A549 (cell line): ENCODE results near the gene POLR1F. TPM values are rescaled to one million over a fixed set of nuclear protein-coding genes. Genes with fewer than 3 reads are reported as not detected.

Source experiments
- ATAC-seq, 2 experiments: fragments of 200-7000 bp in 1 of 2; fragments of >200 bp in 1 of 2; cut with Nextera tagmentation in 1 of 2; cut with Tn5 transposase in 1 of 2; 3 replicates each; pipeline versions ENCODE4 v1.8.0 to v1.9.1; 2018 to 2020; ENCODE audit warnings: mild to moderate bottlenecking in 1 of 2, moderate library complexity in 1 of 2
- CTCF ChIA-PET: fragments of 300-600 bp; sonication (Branson Sonifier 250); formaldehyde crosslinking; extraction: SDS; loops from one replicate; lab custom pipeline; 2021; ENCODE audit warnings: antibody characterized with exemption, inconsistent platforms; lab: Yijun Ruan, JAX
- POLR2A ChIA-PET: fragments of 350-600 bp; formaldehyde crosslinking; extraction: SDS; loops from one replicate; lab custom pipeline; 2021; ENCODE audit warnings: antibody characterized with exemption, inconsistent platforms; lab: Yijun Ruan, JAX
- DNase-seq, 2 experiments: peaks; one replicate each; pipeline versions ENCODE4 v3.0.0 to v3.0.0-alpha.2; 2011 to 2016; ENCODE audit warnings: low read depth in 1 of 2, low spot score in 1 of 2
- FAIRE-seq: peaks from 2 replicates; lab custom pipeline; 2011; peaks lifted over from hg19 to GRCh38; lab: Jason Lieb, UNC
- H3K27ac ChIP-seq, 2 experiments: fragments of >200 bp; sonication (Bioruptor Twin); formaldehyde crosslinking; 3 replicates each; pipeline ENCODE4 v1.5.1; 2016 to 2017
- H3K4me1 ChIP-seq: fragments of >200 bp; sonication (Bioruptor Twin); formaldehyde crosslinking; 3 replicates; pipeline ENCODE4 v1.6.1; 2016
- H3K4me2 ChIP-seq: fragments of >200 bp; sonication (Bioruptor Twin); formaldehyde crosslinking; 3 replicates; pipeline ENCODE4 v1.6.1; 2016
- H3K4me3 ChIP-seq: fragments of >200 bp; sonication (Bioruptor Twin); formaldehyde crosslinking; 3 replicates; pipeline ENCODE4 v1.5.1; 2016
- H3K9me3 ChIP-seq: fragments of >200 bp; sonication (Bioruptor Twin); formaldehyde crosslinking; 3 replicates; pipeline ENCODE4 v1.6.1; 2016
- BHLHE40 ChIP-seq: IDR thresholded peaks from 2 replicates; pipeline ENCODE4 v1.6.1; 2012; ENCODE audit warnings: low read depth, low read length, inconsistent platforms
- ESRRA ChIP-seq: fragments of 150-350 bp; IDR thresholded peaks from 2 replicates; pipeline ENCODE4 v1.6.1; 2014; ENCODE audit warnings: mild to moderate bottlenecking, low read length, borderline replicate concordance
- FOSL2 ChIP-seq, 2 experiments: fragments of 450-650 bp in 1 of 2; fragments of >200 bp in 1 of 2; sonication (Bioruptor Twin) in 1 of 2; formaldehyde crosslinking; IDR thresholded peaks; 2 replicates each; pipeline versions ENCODE4 v1.5.0 to v1.6.1; 2016 to 2020; ENCODE audit warnings: mild to moderate bottlenecking in 1 of 2, moderate library complexity in 1 of 2
- HDAC2 ChIP-seq: fragments of 200-600 bp; sonication (generic); IDR thresholded peaks from 2 replicates; pipeline ENCODE4 v1.6.1; 2016
- HEYL ChIP-seq: fragments of 250-450 bp; sonication (Bioruptor Pico); IDR thresholded peaks from 2 replicates; pipeline ENCODE4 v1.8.0; 2021; ENCODE audit warnings: mild to moderate bottlenecking, moderate library complexity
- JUNB ChIP-seq: fragments of >200 bp; sonication (Bioruptor Twin); formaldehyde crosslinking; IDR thresholded peaks from 2 replicates; pipeline ENCODE4 v1.6.1; 2016
- KDM1A ChIP-seq: fragments of 200-600 bp; sonication (generic); IDR thresholded peaks from 2 replicates; pipeline ENCODE4 v1.6.1; 2016; ENCODE audit warnings: low read depth, mild to moderate bottlenecking
- MAFK ChIP-seq: fragments of 450-650 bp; IDR thresholded peaks from 2 replicates; pipeline ENCODE4 v1.6.1; 2014; ENCODE audit not compliant: partially characterized antibody
- MYC ChIP-seq: IDR thresholded peaks from 2 replicates; pipeline ENCODE4 v1.6.1; 2012; ENCODE audit warnings: mild to moderate bottlenecking, inconsistent platforms, low read length, improper control_type of control experiment, borderline replicate concordance
- NR3C1 ChIP-seq: fragments of >200 bp; sonication (Bioruptor Twin); formaldehyde crosslinking; IDR thresholded peaks from 3 replicates; pipeline ENCODE4 v1.6.1; 2017
- PHF8 ChIP-seq: fragments of 200-600 bp; sonication (generic); IDR thresholded peaks from 2 replicates; pipeline ENCODE4 v1.6.1; 2016; ENCODE audit warnings: low read depth, mild to moderate bottlenecking, antibody characterized with exemption, moderate library complexity, borderline replicate concordance
- POLR2AphosphoS2 ChIP-seq: conservative IDR thresholded peaks from 2 replicates; pipeline ENCODE4 v1.6.1; 2012; ENCODE audit warnings: low read length, improper control_type of control experiment, inconsistent platforms
- RARB ChIP-seq: fragments of 250-450 bp; sonication (Bioruptor Pico); IDR thresholded peaks from 2 replicates; pipeline ENCODE4 v1.8.0; 2021; ENCODE audit warnings: mild to moderate bottlenecking, moderate library complexity
- RFX5 ChIP-seq: fragments of 450-650 bp; IDR thresholded peaks from 2 replicates; pipeline ENCODE4 v1.7.1; 2014; ENCODE audit warnings: antibody characterized with exemption, mild to moderate bottlenecking, moderate library complexity
- TP53 ChIP-seq: fragments of 250-450 bp; sonication (Bioruptor Pico); IDR thresholded peaks from 2 replicates; pipeline ENCODE4 v1.5.0; 2021; ENCODE audit warnings: mild to moderate bottlenecking, moderate library complexity
- ZC3H11A ChIP-seq: fragments of 450-650 bp; IDR thresholded peaks from 2 replicates; pipeline ENCODE4 v1.6.1; 2014; ENCODE audit warnings: antibody characterized with exemption, mild to moderate bottlenecking
- ZFP36 ChIP-seq: fragments of 450-650 bp; IDR thresholded peaks from 2 replicates; pipeline ENCODE4 v1.6.1; 2014; ENCODE audit warnings: borderline replicate concordance; ENCODE audit not compliant: partially characterized antibody
- ZNF302 ChIP-seq: fragments of 250-450 bp; sonication (Bioruptor Pico); IDR thresholded peaks from 2 replicates; pipeline ENCODE4 v1.9.0; 2021; ENCODE audit warnings: inconsistent platforms, mild to moderate bottlenecking, moderate library complexity
- WGBS: methylation state at CpG from one replicate; pipeline ENCODE4 v1.1.6; 2017; ENCODE audit errors: missing lambda C conversion rate; 5-methylcytosine and 5-hydroxymethylcytosine counted together
- polyA plus RNA-seq, 4 experiments: library from polyadenylated mRNA; depleted of rRNA in 3 of 4; stranded (reverse); fragments of >200 nt; fragmentation: RNase III in 1 of 4; extraction: RNeasy Plus Mini Kit Qiagen cat#74134 plus additional on column Dnase treatment in 1 of 4; gene quantifications; 2 replicates in 3 of 4; 3 replicates in 1 of 4; pipeline ENCODE4 v1.2.3, GENCODE V29; 2011 to 2017
- TF ChIP-seq, protein P1 (sequence below): IDR thresholded peaks from 2 replicates; pipeline ENCODE4 v1.6.1; 2012
- TF ChIP-seq, protein P2 (sequence below): fragments of 450-650 bp; IDR thresholded peaks from 2 replicates; pipeline ENCODE4 v1.6.1; 2014; ENCODE audit warnings: antibody characterized with exemption
- TF ChIP-seq, protein P3 (sequence below): fragments of 250-450 bp; sonication (Bioruptor Pico); IDR thresholded peaks from 2 replicates; pipeline ENCODE4 v1.5.0; 2021; ENCODE audit warnings: mild to moderate bottlenecking, moderate library complexity, borderline replicate concordance
- TF ChIP-seq, protein P4 (sequence below): fragments of >200 bp; sonication (Bioruptor Twin); formaldehyde crosslinking; IDR thresholded peaks from 3 replicates; pipeline ENCODE4 v1.5.1; 2016
- TF ChIP-seq, protein P5 (sequence below): fragments of 150-350 bp; IDR thresholded peaks from 2 replicates; pipeline ENCODE4 v1.6.1; 2014; ENCODE audit warnings: low read depth, mild to moderate bottlenecking, low read length
- TF ChIP-seq, protein P6 (sequence below): IDR thresholded peaks from 2 replicates; pipeline ENCODE4 v1.6.1; 2012
- TF ChIP-seq, protein P7 (sequence below): fragments of 250-450 bp; sonication (Bioruptor Pico); IDR thresholded peaks from 2 replicates; pipeline ENCODE4 v1.5.0; 2020; ENCODE audit warnings: low read depth, mild to moderate bottlenecking, moderate library complexity

The POLR1F gene
- polyA plus RNA-seq, 2 of the 4 experiments (the other 2 are of a cell fraction): 11.8 to 33.9 TPM

DNA sequence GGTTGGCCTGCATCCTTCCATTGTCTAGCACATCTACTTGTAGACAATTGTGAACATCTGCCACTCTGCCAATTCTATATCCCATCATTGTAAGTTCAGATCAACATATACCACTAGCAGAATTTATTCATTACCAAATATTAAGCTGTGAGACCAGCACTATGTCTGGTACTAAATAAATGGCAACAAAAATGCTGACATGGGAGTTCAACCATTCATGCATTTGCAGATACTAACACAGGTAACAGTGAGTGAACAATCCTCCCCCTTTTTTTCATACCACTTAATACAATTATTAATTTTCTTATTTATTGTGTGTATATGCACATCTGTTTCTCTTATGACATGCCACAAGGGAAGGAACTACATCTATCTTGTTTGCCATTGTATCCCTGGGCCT is 11.9 kb downstream of the POLR1F start:
- CTCF ChIA-PET: interaction anchor here (0.6 kb wide), 1 partner anchor 1087 kb away, joined by 3 read pairs; no protein-coding TSS in a partner anchor
- Histone ChIP-seq H3K4me3 (no peak overlapping the region), H3K4me1 (no peaks in the 10 kb centered on the region), H3K27ac (no peak overlapping the region), H3K9me3 (no peaks in the 10 kb centered on the region), H3K4me2 (no peak overlapping the region)
- FAIRE-seq: no peak
- no peak for DNase-seq
- POLR2A ChIA-PET: no interaction called here
- no peak for ATAC-seq
- TF ChIP-seq MAFK (peak; percentile 57), ZC3H11A (no peak)

DNA sequence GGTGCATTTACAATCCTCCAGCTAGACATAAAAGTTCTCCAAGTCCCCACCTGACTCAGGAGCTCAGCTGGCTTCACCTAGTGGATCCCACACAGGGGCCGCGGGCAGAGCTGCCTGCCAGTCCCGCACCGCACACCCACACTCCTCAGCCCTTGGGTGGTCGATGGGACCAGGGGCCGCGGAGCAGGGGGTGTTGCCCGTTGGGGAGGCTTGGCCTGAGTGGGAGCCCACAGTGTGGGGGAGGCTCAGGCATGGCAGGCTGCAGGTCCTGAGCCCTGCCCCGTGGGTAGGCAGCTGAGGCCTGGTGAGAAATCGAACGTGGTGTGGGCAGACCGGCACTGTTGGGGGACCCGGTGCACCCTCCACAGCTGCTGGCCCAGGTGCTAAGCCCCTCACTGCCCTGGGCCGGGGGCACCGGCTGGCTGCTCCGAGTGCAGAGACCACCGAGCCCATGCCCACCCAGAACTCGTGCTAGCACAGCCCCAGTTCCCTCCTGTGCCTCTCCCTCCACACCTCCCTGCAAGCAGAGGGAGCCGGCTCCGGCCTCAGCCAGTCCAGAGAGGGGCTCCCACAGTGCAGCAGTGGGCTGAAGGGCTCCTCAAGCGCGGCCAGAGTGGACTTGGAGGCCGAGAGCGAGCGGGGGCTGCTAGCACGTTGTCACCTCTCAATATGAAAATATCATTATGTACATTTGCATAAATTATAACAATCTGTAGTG is 16.6 kb downstream of the POLR1F start:
- 53% methylated on average over 18 of the region's 26 CpGs for WGBS
- POLR2A ChIA-PET: no interaction called here

DNA sequence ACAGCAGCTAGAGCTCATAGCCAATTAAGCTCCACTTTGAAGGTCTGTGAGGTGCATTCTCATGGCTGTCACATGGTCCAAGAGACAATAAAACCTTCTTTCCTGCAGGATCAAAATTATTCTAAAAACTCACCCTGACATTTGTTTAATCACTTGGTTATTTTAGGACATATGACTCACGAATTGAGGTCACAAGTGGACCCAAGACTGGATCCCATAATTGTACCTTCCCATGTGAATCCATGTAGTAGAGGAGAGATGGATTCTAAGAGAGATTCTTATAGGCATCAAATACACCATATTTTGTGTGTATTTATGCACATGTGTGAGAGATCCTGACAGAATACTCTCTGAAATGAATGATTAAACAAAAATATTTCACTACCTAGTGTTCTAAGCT is 18.1 kb downstream of the POLR1F start:
- WGBS: 0% methylated on average over 1 of the region's 1 CpG
- ATAC-seq: no peak
- TF ChIP-seq, protein P1, sequence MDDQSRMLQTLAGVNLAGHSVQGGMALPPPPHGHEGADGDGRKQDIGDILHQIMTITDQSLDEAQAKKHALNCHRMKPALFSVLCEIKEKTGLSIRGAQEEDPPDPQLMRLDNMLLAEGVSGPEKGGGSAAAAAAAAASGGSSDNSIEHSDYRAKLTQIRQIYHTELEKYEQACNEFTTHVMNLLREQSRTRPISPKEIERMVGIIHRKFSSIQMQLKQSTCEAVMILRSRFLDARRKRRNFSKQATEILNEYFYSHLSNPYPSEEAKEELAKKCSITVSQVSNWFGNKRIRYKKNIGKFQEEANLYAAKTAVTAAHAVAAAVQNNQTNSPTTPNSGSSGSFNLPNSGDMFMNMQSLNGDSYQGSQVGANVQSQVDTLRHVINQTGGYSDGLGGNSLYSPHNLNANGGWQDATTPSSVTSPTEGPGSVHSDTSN: no peak
- TF ChIP-seq FOSL2 (IDR thresholded peaks at IDR 0.05) (no peak), FOSL2 (CRISPR knock-in tag; IDR thresholded peaks at IDR 0.05) (no peak), KDM1A (no peak), TP53 (CRISPR knock-in tag) (no peak), MYC (no peak), ZC3H11A (no peak), MAFK (no peak), RFX5 (no peak), ZFP36 (no peak), JUNB (no peak), RARB (CRISPR knock-in tag) (no peak), POLR2AphosphoS2 (no peak)
- TF ChIP-seq, protein P2, sequence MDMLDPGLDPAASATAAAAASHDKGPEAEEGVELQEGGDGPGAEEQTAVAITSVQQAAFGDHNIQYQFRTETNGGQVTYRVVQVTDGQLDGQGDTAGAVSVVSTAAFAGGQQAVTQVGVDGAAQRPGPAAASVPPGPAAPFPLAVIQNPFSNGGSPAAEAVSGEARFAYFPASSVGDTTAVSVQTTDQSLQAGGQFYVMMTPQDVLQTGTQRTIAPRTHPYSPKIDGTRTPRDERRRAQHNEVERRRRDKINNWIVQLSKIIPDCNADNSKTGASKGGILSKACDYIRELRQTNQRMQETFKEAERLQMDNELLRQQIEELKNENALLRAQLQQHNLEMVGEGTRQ: no peak
- TF ChIP-seq, protein P3, sequence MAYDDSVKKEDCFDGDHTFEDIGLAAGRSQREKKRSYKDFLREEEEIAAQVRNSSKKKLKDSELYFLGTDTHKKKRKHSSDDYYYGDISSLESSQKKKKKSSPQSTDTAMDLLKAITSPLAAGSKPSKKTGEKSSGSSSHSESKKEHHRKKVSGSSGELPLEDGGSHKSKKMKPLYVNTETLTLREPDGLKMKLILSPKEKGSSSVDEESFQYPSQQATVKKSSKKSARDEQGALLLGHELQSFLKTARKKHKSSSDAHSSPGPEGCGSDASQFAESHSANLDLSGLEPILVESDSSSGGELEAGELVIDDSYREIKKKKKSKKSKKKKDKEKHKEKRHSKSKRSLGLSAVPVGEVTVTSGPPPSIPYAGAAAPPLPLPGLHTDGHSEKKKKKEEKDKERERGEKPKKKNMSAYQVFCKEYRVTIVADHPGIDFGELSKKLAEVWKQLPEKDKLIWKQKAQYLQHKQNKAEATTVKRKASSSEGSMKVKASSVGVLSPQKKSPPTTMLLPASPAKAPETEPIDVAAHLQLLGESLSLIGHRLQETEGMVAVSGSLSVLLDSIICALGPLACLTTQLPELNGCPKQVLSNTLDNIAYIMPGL (CRISPR knock-in tag): no peak
- TF ChIP-seq, protein P4, sequence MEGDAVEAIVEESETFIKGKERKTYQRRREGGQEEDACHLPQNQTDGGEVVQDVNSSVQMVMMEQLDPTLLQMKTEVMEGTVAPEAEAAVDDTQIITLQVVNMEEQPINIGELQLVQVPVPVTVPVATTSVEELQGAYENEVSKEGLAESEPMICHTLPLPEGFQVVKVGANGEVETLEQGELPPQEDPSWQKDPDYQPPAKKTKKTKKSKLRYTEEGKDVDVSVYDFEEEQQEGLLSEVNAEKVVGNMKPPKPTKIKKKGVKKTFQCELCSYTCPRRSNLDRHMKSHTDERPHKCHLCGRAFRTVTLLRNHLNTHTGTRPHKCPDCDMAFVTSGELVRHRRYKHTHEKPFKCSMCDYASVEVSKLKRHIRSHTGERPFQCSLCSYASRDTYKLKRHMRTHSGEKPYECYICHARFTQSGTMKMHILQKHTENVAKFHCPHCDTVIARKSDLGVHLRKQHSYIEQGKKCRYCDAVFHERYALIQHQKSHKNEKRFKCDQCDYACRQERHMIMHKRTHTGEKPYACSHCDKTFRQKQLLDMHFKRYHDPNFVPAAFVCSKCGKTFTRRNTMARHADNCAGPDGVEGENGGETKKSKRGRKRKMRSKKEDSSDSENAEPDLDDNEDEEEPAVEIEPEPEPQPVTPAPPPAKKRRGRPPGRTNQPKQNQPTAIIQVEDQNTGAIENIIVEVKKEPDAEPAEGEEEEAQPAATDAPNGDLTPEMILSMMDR: no peak

More for the DNA sequence above, 16.6 kb downstream of the POLR1F start:
- Histone ChIP-seq H3K4me3 (no peak overlapping the region), H3K4me1 (no peaks in the 10 kb centered on the region), H3K4me2 (no peak overlapping the region), H3K9me3 (no peaks in the 10 kb centered on the region), H3K27ac (no peak overlapping the region)
- TF ChIP-seq, protein P5, sequence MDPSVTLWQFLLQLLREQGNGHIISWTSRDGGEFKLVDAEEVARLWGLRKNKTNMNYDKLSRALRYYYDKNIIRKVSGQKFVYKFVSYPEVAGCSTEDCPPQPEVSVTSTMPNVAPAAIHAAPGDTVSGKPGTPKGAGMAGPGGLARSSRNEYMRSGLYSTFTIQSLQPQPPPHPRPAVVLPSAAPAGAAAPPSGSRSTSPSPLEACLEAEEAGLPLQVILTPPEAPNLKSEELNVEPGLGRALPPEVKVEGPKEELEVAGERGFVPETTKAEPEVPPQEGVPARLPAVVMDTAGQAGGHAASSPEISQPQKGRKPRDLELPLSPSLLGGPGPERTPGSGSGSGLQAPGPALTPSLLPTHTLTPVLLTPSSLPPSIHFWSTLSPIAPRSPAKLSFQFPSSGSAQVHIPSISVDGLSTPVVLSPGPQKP: no peak
- no peak for TF ChIP-seq HEYL (CRISPR knock-in tag)
- TF ChIP-seq BHLHE40: no peak
- no peak for TF ChIP-seq PHF8
- TF ChIP-seq, protein P6, sequence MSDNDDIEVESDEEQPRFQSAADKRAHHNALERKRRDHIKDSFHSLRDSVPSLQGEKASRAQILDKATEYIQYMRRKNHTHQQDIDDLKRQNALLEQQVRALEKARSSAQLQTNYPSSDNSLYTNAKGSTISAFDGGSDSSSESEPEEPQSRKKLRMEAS: no peak
- TF ChIP-seq KDM1A: no peak
- TF ChIP-seq HDAC2: no peak
- no peak for TF ChIP-seq ZNF302
- TF ChIP-seq, protein P7, sequence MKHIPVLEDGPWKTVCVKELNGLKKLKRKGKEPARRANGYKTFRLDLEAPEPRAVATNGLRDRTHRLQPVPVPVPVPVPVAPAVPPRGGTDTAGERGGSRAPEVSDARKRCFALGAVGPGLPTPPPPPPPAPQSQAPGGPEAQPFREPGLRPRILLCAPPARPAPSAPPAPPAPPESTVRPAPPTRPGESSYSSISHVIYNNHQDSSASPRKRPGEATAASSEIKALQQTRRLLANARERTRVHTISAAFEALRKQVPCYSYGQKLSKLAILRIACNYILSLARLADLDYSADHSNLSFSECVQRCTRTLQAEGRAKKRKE (CRISPR knock-in tag): no peak
- no peak for TF ChIP-seq NR3C1
- no peak for TF ChIP-seq ESRRA
- ATAC-seq (no peak; a peak in 1 of 6 replicates), FAIRE-seq (no peak), DNase-seq (no peak)
- CTCF ChIA-PET: interaction anchor here (0.6 to 1.2 kb wide), 2 partner anchors 743 to 906 kb away, joined by 3 read pairs; no protein-coding TSS in a partner anchor

More for the DNA sequence above, 18.1 kb downstream of the POLR1F start:
- Histone ChIP-seq H3K4me1 (no peaks in the 10 kb centered on the region), H3K9me3 (no peaks in the 10 kb centered on the region), H3K4me3 (no peak overlapping the region), H3K4me2 (no peak overlapping the region), H3K27ac (no peak overlapping the region)
- ChIA-PET CTCF (no interaction called here), POLR2A (no interaction called here)
- FAIRE-seq (no peak), DNase-seq (no peak)
